ENCODE results near the gene PPIA. TPM values are rescaled to one million over a fixed set of nuclear protein-coding genes. Genes with fewer than 3 reads are reported as not detected.

PPIA gene
- total RNA-seq, 1 experiment from 2014 or later: 2,409 TPM

- no peaks in the 10 kb centered on the region for H3K27me3 ChIP-seq (ENCODE audit: insufficient read depth, low read length)
- no peak overlapping the region for H3K23ac ChIP-seq (ENCODE audit: insufficient read length, low read depth, low read length)
- H3K4me2 ChIP-seq (ENCODE audit: insufficient read depth, insufficient read length, low read length): no peak overlapping the region
- H2BK15ac ChIP-seq (ENCODE audit: low read depth, low read length): no peak overlapping the region
- Mint-ChIP-seq H3K27me3 (ENCODE audit: low read depth) (0 out of 2 replicates have a peak, but pooled peaks cover 5% of the 10 kb centered on the region), H3K36me3 (ENCODE audit: insufficient read depth in 1 of 3, low read depth in 3 of 3) (peaks cover 16 to 23% (median 18%) of the 10 kb centered on the region in 3 experiments), H3K9me3 (peaks cover 2 to 3% of the 10 kb centered on the region in 2 experiments; a peak in 2 of 5 replicates), H3K4me3 (no peak overlapping the region), H3K27ac (no peak overlapping the region), H3K4me1 (peaks cover 4 to 11% of the 10 kb centered on the region in 2 experiments)
- no CpG with 5 or more reads among the region's 3 CpGs for WGBS (ENCODE audit: extremely low coverage, insufficient read length, low lambda C conversion rate)
- no peak for TF ChIP-seq CTCF (conservative IDR thresholded peaks at IDR 0.05)
- H3K9me3 ChIP-seq (ENCODE audit: control insufficient read depth, low read depth, low read length): no peaks in the 10 kb centered on the region
- no peak overlapping the region for H4K5ac ChIP-seq (ENCODE audit: insufficient read length, low read depth, low read length)
- H2BK5ac ChIP-seq (ENCODE audit: insufficient read length, low read length): no peak overlapping the region
- H3K27ac ChIP-seq (ENCODE audit: insufficient read length, low read depth, low read length): no peak overlapping the region
- H3K23me2 ChIP-seq (ENCODE audit: insufficient read length, low read depth, low read length, poor library complexity, severe bottlenecking): peaks cover 5% of the 10 kb centered on the region
- no peak overlapping the region for H2BK12ac ChIP-seq (ENCODE audit: insufficient read length, low read depth, low read length)
- no peak overlapping the region for H3K18ac ChIP-seq (ENCODE audit: insufficient read length, low read depth, low read length)
- no peak overlapping the region for H3K9ac ChIP-seq (ENCODE audit: extremely low read depth, insufficient read length, low read length)
- H3K4me1 ChIP-seq (ENCODE audit: insufficient read depth, low read length): no peaks in the 10 kb centered on the region
- no peak for DNase-seq
- no peak overlapping the region for H4K8ac ChIP-seq (replicated peaks; ENCODE audit: insufficient read length, low read depth, low read length)
- no peak overlapping the region for H2AFZ ChIP-seq (ENCODE audit: low read length)
- no peak overlapping the region for H3K14ac ChIP-seq (ENCODE audit: insufficient read depth, low read length)
- H3K79me1 ChIP-seq (ENCODE audit: insufficient read depth, low read depth, low read length, poor library complexity, severe bottlenecking): peaks cover 2% of the 10 kb centered on the region
- peaks cover 20% of the 10 kb centered on the region; the same call in 1 of the 2 replicates for H3K79me2 ChIP-seq (ENCODE audit: insufficient read depth, low read length)
- H4K91ac ChIP-seq (ENCODE audit: insufficient read length, low read depth, low read length): no peak overlapping the region
- H2AK5ac ChIP-seq (ENCODE audit: insufficient read length, low read length): no peak overlapping the region
- no peaks in the 10 kb centered on the region for H4K20me1 ChIP-seq (ENCODE audit: control insufficient read depth, insufficient read depth, insufficient read length)
- H2BK20ac ChIP-seq (ENCODE audit: low read depth, low read length, poor library complexity, severe bottlenecking): no peak overlapping the region
- no peak overlapping the region for H3K4ac ChIP-seq (ENCODE audit: low read depth, low read length)
- no peak overlapping the region for H3K56ac ChIP-seq (ENCODE audit: insufficient read length, low read depth, low read length)
- no peak overlapping the region for H3T11ph ChIP-seq (ENCODE audit: low read length)
- H2BK120ac ChIP-seq (ENCODE audit: low read depth, low read length, poor library complexity, severe bottlenecking): no peak overlapping the region
Observed at GRCh38 chr7:44794331-44794730, 2.1 kb upstream of the PPIA start.

All from H9 (cell line).